WTC11 (cell line): Measurements from ENCODE around the gene SEL1L3. TPM values are rescaled to one million over a fixed set of nuclear protein-coding genes. Genes with fewer than 3 reads are reported as not detected.

Experiments
- ATAC-seq: fragments of 200-7000 bp; cut with Tn5 transposase; 2 replicates; pipeline ENCODE4 v1.10.0; 2021; ENCODE audit warnings: mild to moderate bottlenecking, moderate library complexity
- CTCF ChIA-PET: fragments of 300-600 bp; sonication (Branson Sonifier 250); formaldehyde crosslinking; loops from one replicate; lab custom pipeline; 2021; ENCODE audit warnings: antibody characterized with exemption; lab: Charles Lee
- POLR2A ChIA-PET: fragments of 350-600 bp; sonication (Branson Sonifier 250); formaldehyde crosslinking; loops from one replicate; lab custom pipeline; 2021; ENCODE audit warnings: antibody characterized with exemption; lab: Charles Lee
- DNase-seq: peaks from one replicate; pipeline ENCODE4 v3.0.0; 2021; ENCODE audit warnings: low spot score
- H3K27ac Mint-ChIP-seq: 2 replicates; pipeline ENCODE4 v1.8.0; 2021; ENCODE audit warnings: mixed read lengths
- H3K27me3 Mint-ChIP-seq: 2 replicates; pipeline ENCODE4 v1.8.0; 2021; ENCODE audit warnings: low read depth, mild to moderate bottlenecking, moderate library complexity, mixed read lengths
- H3K36me3 Mint-ChIP-seq: 2 replicates; pipeline ENCODE4 v1.8.0; 2021; ENCODE audit warnings: mixed read lengths
- H3K4me1 Mint-ChIP-seq: 2 replicates; pipeline ENCODE4 v1.8.0; 2022; ENCODE audit warnings: mixed read lengths
- H3K4me3 Mint-ChIP-seq: 2 replicates; pipeline ENCODE4 v1.8.0; 2021; ENCODE audit warnings: mild to moderate bottlenecking, moderate library complexity, mixed read lengths
- H3K9me3 Mint-ChIP-seq: 2 replicates; pipeline ENCODE4 v1.8.0; 2021; ENCODE audit warnings: mixed read lengths
- ERG ChIP-seq: fragments of 250-450 bp; sonication (Bioruptor Pico); IDR thresholded peaks from 2 replicates; pipeline ENCODE4 v1.8.0; 2021; ENCODE audit warnings: mild to moderate bottlenecking
- ESRRA ChIP-seq: sonication (generic); formaldehyde crosslinking; IDR thresholded peaks from 2 replicates; pipeline ENCODE4 v1.8.1; 2022; ENCODE audit warnings: mild to moderate bottlenecking, missing genetic modification reagents, borderline replicate concordance
- FOXP4 ChIP-seq: sonication (generic); formaldehyde crosslinking; IDR thresholded peaks from 2 replicates; pipeline ENCODE4 v1.8.0; 2022; ENCODE audit warnings: mild to moderate bottlenecking, missing genetic modification reagents
- GTF2I ChIP-seq: fragments of 250-450 bp; sonication (Bioruptor Pico); conservative IDR thresholded peaks from 2 replicates; pipeline ENCODE4 v1.4.0; 2021; ENCODE audit warnings: mild to moderate bottlenecking
- HMGXB4 ChIP-seq: sonication (generic); formaldehyde crosslinking; IDR thresholded peaks from 2 replicates; pipeline ENCODE4 v1.8.1; 2023; ENCODE audit warnings: mild to moderate bottlenecking, moderate library complexity, missing genetic modification reagents
- IRF1 ChIP-seq: sonication (generic); formaldehyde crosslinking; IDR thresholded peaks from 2 replicates; pipeline ENCODE4 v1.8.0; 2023; ENCODE audit warnings: missing genetic modification reagents
- KAT7 ChIP-seq: sonication (generic); formaldehyde crosslinking; IDR thresholded peaks from 2 replicates; pipeline ENCODE4 v1.8.1; 2023; ENCODE audit warnings: missing genetic modification reagents, mild to moderate bottlenecking, borderline replicate concordance
- NFATC4 ChIP-seq: fragments of 250-450 bp; sonication (Bioruptor Pico); IDR thresholded peaks from 2 replicates; pipeline ENCODE4 v1.9.0; 2021; ENCODE audit warnings: mild to moderate bottlenecking
- NR1H2 ChIP-seq: sonication (generic); formaldehyde crosslinking; IDR thresholded peaks from 2 replicates; pipeline ENCODE4 v1.9.0; 2021; ENCODE audit warnings: mild to moderate bottlenecking, moderate library complexity, missing genetic modification reagents
- PRDM15 ChIP-seq: sonication (generic); formaldehyde crosslinking; IDR thresholded peaks from 2 replicates; pipeline ENCODE4 v1.8.0; 2022; ENCODE audit warnings: missing genetic modification reagents
- PRRX2 ChIP-seq: fragments of 250-450 bp; sonication (Bioruptor Pico); IDR thresholded peaks from 2 replicates; pipeline ENCODE4 v1.8.0; 2021; ENCODE audit warnings: mild to moderate bottlenecking
- RELA ChIP-seq: sonication (generic); formaldehyde crosslinking; IDR thresholded peaks from 2 replicates; pipeline ENCODE4 v1.8.1; 2022; ENCODE audit warnings: missing genetic modification reagents, mild to moderate bottlenecking, borderline replicate concordance
- SMAD4 ChIP-seq: sonication (generic); formaldehyde crosslinking; IDR thresholded peaks from 2 replicates; pipeline ENCODE4 v1.8.0; 2022; ENCODE audit warnings: mild to moderate bottlenecking, missing genetic modification reagents
- TEAD1 ChIP-seq: sonication (generic); formaldehyde crosslinking; IDR thresholded peaks from 2 replicates; pipeline ENCODE4 v1.8.0; 2022; ENCODE audit warnings: mild to moderate bottlenecking, missing genetic modification reagents
- ZBTB21 ChIP-seq: sonication (generic); formaldehyde crosslinking; IDR thresholded peaks from 2 replicates; pipeline ENCODE4 v1.8.1; 2023; ENCODE audit warnings: mild to moderate bottlenecking, missing genetic modification reagents, borderline replicate concordance
- ZNF396 ChIP-seq: fragments of 250-450 bp; sonication (Bioruptor Pico); IDR thresholded peaks from 2 replicates; pipeline ENCODE4 v1.8.0; 2021; ENCODE audit warnings: mild to moderate bottlenecking, moderate library complexity, borderline replicate concordance
- ZNF532 ChIP-seq: fragments of 250-450 bp; sonication (Bioruptor Pico); IDR thresholded peaks from 2 replicates; pipeline ENCODE4 v1.9.0; 2021; ENCODE audit warnings: mild to moderate bottlenecking, borderline replicate concordance
- ZNF671 ChIP-seq: fragments of 250-450 bp; sonication (Bioruptor Pico); IDR thresholded peaks from 2 replicates; pipeline ENCODE4 v1.8.0; 2021; ENCODE audit warnings: mild to moderate bottlenecking
- ZSCAN18 ChIP-seq: fragments of 250-450 bp; sonication (Bioruptor Pico); IDR thresholded peaks from 2 replicates; pipeline ENCODE4 v2.1.2; 2022; ENCODE audit warnings: mild to moderate bottlenecking, moderate library complexity
- total RNA-seq: library from RNA; stranded (reverse); gene quantifications from 3 replicates; pipeline ENCODE4 v1.2.3, GENCODE V29; 2021

SEL1L3 gene
- total RNA-seq, 1 experiment from 2014 or later = 31.5 TPM

- TF ChIP-seq RELA (CRISPR knock-in tag) (no peak), ZSCAN18 (CRISPR knock-in tag) (no peak), KAT7 (no peak), NFATC4 (CRISPR knock-in tag) (no peak), SMAD4 (CRISPR knock-in tag) (no peak), TEAD1 (CRISPR knock-in tag) (no peak), IRF1 (CRISPR knock-in tag) (no peak), ZNF396 (CRISPR knock-in tag) (no peak), ZNF671 (CRISPR knock-in tag) (no peak), ESRRA (no peak), HMGXB4 (CRISPR knock-in tag) (no peak), NR1H2 (CRISPR knock-in tag) (no peak), GTF2I (no peak), ZBTB21 (CRISPR knock-in tag) (no peak), PRRX2 (CRISPR knock-in tag) (no peak), ERG (no peak), ZNF532 (no peak), FOXP4 (CRISPR knock-in tag) (no peak), PRDM15 (no peak)
- TF ChIP-seq, all 79 proteins: peak for 0
- Mint-ChIP-seq H3K4me3 (no peak overlapping the region), H3K36me3 (peaks cover 18% of the 10 kb centered on the region), H3K27me3 (peaks cover 29% of the 10 kb centered on the region), H3K27ac (no peak overlapping the region; the same call in 1 of the 2 replicates), H3K9me3 (no peaks in the 10 kb centered on the region), H3K4me1 (peaks cover 57% of the 10 kb centered on the region)
- POLR2A ChIA-PET = no interaction called here
- no peak for ATAC-seq
- CTCF ChIA-PET = interaction anchor here (2.0 kb wide), 1 partner anchor 19 kb away, joined by 10 read pairs; no protein-coding TSS in a partner anchor
- DNase-seq = no peak
Observed at GRCh38 chr4:25810461-25811373, 52.1 kb downstream of the SEL1L3 start.
